Stimulated activated effector memory CD8-positive, alpha-beta T cell treated with anti-CD3 and anti-CD28 coated beads, Interleukin-12 subunit alpha, Interleukin-12 subunit beta, amount 100 ng/mL, for 72 hours (primary cell): ENCODE results near the gene BCL11B.
A peak's percentile ranks its signal among the peaks of the same experiment; 100 is the strongest.

ENCODE experiments used
- ATAC-seq: fragments of 150-1000 bp; cut with Tn5 transposase; 2 replicates; pipeline ENCODE4 v1.10.0; 2021
- DNase-seq, 2 donors: peaks; one replicate each; pipeline ENCODE4 v3.0.0; 2021 to 2022; ENCODE audit warnings: low spot score in 2 of 2
- H3K27ac Mint-ChIP-seq: one replicate; pipeline ENCODE4 v1.8.0; 2022; ENCODE audit warnings: mild to moderate bottlenecking, mixed read lengths
- H3K36me3 Mint-ChIP-seq: one replicate; pipeline ENCODE4 v1.8.0; 2022; ENCODE audit warnings: mild to moderate bottlenecking, mixed read lengths
- H3K4me1 Mint-ChIP-seq: one replicate; pipeline ENCODE4 v1.8.0; 2022; ENCODE audit warnings: mixed read lengths
- H3K4me3 Mint-ChIP-seq: one replicate; pipeline ENCODE4 v1.8.0; 2022; ENCODE audit warnings: mild to moderate bottlenecking, mixed read lengths
- H3K9me3 Mint-ChIP-seq: one replicate; pipeline ENCODE4 v1.8.0; 2022; ENCODE audit warnings: mixed read lengths

The BCL11B gene

DNA sequence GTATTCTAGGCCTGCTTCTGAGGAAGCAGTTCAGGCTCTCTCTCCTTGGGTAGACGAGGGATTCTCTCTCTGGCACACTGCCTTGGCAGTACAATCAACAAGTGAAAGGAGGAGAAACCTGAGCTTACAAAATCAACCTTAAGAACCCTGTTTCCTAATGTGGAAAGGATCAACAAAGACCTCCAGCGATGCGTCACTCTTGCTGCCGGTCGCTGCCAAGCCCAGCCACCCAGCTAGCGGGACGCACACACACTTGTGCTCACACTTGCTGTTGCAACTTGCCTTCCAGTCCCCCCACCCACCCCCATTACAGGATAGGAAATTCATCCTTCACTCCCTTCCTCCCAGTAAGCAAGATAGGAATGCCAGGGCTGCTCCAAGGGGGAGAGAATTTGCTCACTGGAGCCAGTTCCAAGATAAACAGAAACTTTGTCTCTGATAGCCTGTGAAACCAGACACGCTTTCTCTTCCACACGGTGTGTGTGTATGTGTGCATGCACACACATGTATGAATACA is 144.3 kb downstream of the BCL11B start:
- peak in 1 of 2 donors; percentile 26 for DNase-seq
- Mint-ChIP-seq H3K4me3 (no peak overlapping the region), H3K9me3 (no peaks in the 10 kb centered on the region), H3K27ac (peak overlapping the region; percentile 63), H3K36me3 (no peaks in the 10 kb centered on the region), H3K4me1 (peaks cover 29% of the 10 kb centered on the region)
- no peak for ATAC-seq

DNA sequence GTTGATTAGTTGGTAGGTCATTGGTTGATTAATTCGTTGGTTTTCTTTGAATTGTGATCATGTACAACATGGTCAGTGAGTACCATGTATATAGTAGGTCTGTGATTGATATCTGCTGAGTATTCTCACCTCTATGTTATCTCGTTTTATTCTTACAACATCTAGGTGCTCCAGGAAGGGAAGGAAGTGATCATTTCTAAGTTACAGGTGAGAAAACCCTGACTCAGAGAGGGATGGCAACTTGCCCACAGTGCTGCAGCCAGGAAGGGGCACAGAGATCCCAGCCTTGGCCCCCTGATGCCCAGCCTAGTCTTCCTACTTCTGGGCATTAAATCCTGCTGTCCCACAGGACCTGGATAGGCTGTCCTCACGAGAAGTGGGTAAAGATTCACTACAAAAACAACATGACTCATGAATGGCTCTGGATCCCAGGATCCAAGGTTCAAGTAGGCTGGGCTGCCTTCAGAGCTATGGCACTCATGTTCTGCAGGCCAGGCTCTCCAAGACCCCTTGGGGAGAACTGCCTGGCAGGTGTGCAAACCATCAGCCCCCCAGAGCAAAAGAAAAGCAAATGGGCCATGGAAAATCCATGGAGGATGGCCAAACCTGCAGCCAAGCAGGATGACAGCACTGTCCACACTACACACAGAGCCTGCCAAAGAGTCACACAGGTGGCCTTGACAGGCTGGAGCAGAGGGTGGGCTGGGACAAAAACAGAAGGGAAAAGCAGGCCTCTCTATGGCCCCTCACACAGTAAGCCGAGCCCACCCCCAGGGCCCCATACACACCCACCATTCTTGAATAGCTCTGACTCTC is 146.2 kb downstream of the BCL11B start:
- Mint-ChIP-seq H3K4me1 (peaks cover 29% of the 10 kb centered on the region), H3K27ac (peak overlapping the region; percentile 52), H3K36me3 (no peaks in the 10 kb centered on the region), H3K4me3 (no peak overlapping the region), H3K9me3 (no peaks in the 10 kb centered on the region)
- DNase-seq (peak in 1 of 2 donors; percentile 23), ATAC-seq (no peak)

DNA sequence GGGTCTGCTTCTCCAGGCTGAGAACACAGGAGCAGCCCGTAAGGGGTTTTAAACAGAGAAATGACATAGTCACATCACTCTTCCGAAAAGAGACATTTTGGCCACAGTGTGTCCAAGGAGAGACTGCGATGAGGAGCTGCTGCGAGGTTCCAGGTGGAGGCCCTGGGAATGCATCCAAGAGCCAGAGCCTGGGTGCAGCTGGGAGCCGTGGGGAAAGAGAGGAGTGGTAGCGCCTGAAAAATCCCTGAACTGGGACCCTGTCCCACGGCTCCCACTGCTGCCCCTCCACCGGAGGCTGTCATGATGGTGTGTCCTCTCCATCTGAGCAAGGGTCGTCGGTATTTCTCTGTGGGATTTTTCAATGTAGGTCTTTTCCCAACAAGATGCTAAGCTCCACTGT is 146.9 kb downstream of the BCL11B start:
- H3K4me3 Mint-ChIP-seq = no peak overlapping the region
- peak overlapping the region; percentile 52 for H3K27ac Mint-ChIP-seq
- ATAC-seq (no peak), DNase-seq (peak in 1 of 2 donors; percentile 26)
- no peaks in the 10 kb centered on the region for H3K9me3 Mint-ChIP-seq
- H3K36me3 Mint-ChIP-seq = no peaks in the 10 kb centered on the region
- H3K4me1 Mint-ChIP-seq = peaks cover 27% of the 10 kb centered on the region

DNA sequence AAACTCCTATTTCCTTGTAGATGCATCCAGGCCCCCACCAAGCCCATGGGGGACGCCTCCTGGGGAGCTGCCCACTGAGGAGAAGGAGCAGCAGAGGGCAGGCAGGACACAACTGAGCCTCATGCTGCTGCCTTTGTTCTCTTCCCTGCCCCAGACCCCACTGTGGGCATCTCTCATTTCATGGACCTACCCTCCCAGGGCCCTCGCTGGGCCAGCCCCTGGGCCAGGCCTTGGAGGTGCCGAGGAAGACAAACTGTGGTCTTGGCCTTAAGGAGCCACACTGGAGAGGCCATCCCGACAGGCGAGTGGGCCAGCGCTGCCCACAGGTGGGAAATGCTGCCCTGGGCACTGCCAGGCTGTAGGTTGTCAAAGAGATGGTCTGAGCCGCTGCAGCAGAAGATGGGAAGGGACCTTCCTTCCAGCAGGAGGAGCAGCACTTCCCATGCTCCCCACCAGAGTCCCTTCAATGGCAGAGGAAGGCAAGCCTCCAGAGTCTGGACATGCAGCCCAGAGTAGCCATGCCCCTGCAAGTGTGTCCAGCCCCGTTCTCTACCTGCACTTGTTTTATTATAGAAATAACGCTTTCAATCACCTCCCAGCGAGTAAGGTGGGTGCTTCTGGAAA is 147.4 kb downstream of the BCL11B start:
- H3K36me3 Mint-ChIP-seq = no peaks in the 10 kb centered on the region
- H3K9me3 Mint-ChIP-seq = no peaks in the 10 kb centered on the region
- ATAC-seq = no peak
- peak in 1 of 2 donors; percentile 38 for DNase-seq
- H3K27ac Mint-ChIP-seq = peak overlapping the region; percentile 52
- H3K4me1 Mint-ChIP-seq = peaks cover 22% of the 10 kb centered on the region
- no peak overlapping the region for H3K4me3 Mint-ChIP-seq

DNA sequence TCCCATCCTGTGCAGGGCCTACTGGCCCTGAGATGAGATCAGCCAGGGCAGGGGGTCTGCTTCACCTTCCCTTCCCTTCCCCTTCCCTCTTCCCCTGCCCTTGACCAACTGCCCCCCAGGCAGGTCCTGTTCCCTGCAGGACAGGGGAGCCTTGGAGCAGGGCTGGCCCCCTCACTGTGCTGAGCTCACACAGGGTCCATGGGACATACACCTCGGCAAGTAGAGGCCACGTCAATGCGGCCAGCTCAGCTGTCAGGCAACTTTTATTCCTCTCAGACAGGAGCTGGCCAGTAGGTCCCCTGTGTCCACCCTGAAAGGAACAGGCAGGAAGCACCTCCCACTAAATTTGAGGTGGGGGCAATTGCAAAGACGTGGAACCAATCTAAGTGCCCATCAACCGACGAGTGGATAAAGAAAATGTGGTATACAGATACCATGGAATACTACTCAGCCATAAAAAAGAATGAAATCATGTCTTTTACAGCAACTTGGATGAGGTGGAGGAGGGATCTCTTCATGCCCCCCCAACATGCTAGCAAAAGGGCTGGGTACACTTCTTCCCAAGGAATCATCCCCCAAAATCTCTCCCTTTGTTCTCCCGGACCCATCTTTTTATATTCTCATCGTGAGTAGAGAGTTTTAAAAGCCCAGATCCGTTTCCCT is 148.7 kb downstream of the BCL11B start:
- Mint-ChIP-seq H3K4me1 (peaks cover 14% of the 10 kb centered on the region), H3K9me3 (no peaks in the 10 kb centered on the region), H3K4me3 (no peak overlapping the region), H3K27ac (no peak overlapping the region), H3K36me3 (no peaks in the 10 kb centered on the region)
- DNase-seq (peak in 1 of 2 donors; percentile 15), ATAC-seq (no peak)

DNA sequence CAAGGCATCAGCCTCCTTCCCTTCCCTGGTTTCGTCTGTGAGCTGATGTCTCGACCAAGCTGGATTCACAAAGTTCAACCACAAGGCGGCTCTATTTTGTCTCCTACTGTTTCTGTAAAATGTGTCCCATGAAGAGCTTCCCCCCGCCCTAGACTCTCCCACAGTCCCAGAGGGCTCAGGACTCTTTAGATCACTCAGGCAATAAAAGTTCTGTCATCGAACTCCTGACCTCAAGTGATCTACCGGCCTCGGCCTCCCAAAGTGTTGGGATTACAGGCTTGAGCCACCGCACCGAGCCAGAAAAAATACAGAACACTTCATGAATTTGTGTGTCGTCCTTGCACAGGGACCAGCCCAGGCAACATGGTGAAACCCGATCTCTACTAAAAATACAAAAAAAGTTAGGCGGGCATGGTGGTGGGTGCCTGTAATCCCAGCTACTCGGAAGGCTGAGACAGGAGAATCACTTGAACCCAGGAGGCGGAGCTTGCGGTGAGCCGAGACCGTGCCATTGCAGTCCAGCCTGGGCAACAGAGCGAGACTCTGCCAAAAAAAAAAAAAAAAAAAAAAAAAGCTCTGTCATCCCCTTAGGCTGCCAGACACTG is 149.4 kb downstream of the BCL11B start:
- Mint-ChIP-seq H3K4me3 (no peak overlapping the region), H3K9me3 (no peaks in the 10 kb centered on the region), H3K4me1 (peaks cover 21% of the 10 kb centered on the region), H3K36me3 (no peaks in the 10 kb centered on the region), H3K27ac (no peak overlapping the region)
- peak in 1 of 2 donors; percentile 28 for DNase-seq
- no peak for ATAC-seq

DNA sequence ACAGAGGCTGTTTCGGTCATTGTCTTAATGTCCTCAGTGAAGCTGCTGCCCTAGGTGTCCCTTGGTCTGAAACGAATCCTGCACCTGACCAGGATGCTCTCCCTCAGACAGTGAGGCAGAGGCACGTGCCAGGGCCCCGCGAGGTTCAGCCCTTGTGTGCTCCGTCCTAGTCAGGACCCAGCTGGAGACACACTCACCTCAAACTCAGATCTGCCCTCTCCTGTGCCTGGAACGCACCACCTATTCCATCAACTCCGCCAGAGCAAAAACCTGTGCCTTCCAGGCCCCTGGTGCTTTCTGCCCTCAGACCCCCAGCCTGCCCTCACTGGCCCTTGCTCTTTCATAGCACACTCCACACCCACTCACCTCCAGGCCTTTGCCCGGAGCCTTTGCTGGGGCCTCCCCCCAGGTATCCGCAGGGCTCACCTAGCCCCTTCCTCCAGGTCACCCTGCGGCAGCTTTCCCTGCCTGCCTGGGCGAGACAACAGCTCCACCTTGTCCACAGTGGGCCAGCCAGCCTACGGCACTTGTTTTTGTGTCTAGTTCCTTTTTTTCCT is 150.6 kb downstream of the BCL11B start:
- no peak overlapping the region for H3K27ac Mint-ChIP-seq
- ATAC-seq = no peak
- H3K4me3 Mint-ChIP-seq = no peak overlapping the region
- peak in 1 of 2 donors; percentile 41 for DNase-seq
- H3K36me3 Mint-ChIP-seq = no peaks in the 10 kb centered on the region
- peaks cover 23% of the 10 kb centered on the region for H3K4me1 Mint-ChIP-seq
- no peaks in the 10 kb centered on the region for H3K9me3 Mint-ChIP-seq

DNA sequence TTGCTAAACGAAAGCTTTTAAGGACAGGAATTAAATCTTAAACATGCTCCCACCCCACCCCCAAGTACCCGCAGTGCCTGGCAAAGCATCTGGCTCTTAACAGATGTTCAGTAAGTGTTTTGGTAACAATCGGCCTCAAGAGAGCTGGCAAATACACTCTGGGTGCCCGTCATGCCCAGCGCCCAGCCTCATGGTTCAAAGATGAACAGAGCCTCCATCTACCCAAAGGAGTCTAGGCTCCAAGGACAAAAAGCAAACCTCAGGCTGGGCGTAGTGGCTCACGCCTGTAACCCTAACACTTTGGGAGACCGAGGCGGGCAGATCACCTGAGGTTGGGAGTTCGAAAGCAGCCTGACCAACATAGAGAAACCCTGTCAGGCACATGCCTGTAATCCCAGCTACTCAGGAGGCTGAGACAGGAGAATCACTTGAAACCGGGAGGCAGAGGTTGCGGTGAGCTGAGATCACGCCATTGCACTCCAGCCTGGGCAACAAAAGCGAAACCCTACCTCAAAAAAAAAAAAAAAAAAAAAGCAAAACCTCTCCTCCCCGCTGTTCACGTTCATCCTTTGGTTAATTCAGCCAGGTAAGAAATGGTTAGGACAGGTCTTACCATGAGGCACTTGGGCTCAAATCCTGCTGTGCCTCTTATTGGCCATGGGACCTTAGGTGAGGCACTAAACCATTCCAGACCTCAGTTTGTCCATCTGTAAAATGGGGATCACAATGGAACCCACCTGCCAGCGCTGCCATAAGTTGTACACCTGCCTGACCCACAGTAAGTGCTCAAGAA is 151.3 kb downstream of the BCL11B start:
- H3K4me1 Mint-ChIP-seq = peaks cover 18% of the 10 kb centered on the region
- DNase-seq (no peak), ATAC-seq (no peak)
- no peaks in the 10 kb centered on the region for H3K9me3 Mint-ChIP-seq
- H3K27ac Mint-ChIP-seq = no peak overlapping the region
- H3K36me3 Mint-ChIP-seq = no peaks in the 10 kb centered on the region
- H3K4me3 Mint-ChIP-seq = no peak overlapping the region

DNA sequence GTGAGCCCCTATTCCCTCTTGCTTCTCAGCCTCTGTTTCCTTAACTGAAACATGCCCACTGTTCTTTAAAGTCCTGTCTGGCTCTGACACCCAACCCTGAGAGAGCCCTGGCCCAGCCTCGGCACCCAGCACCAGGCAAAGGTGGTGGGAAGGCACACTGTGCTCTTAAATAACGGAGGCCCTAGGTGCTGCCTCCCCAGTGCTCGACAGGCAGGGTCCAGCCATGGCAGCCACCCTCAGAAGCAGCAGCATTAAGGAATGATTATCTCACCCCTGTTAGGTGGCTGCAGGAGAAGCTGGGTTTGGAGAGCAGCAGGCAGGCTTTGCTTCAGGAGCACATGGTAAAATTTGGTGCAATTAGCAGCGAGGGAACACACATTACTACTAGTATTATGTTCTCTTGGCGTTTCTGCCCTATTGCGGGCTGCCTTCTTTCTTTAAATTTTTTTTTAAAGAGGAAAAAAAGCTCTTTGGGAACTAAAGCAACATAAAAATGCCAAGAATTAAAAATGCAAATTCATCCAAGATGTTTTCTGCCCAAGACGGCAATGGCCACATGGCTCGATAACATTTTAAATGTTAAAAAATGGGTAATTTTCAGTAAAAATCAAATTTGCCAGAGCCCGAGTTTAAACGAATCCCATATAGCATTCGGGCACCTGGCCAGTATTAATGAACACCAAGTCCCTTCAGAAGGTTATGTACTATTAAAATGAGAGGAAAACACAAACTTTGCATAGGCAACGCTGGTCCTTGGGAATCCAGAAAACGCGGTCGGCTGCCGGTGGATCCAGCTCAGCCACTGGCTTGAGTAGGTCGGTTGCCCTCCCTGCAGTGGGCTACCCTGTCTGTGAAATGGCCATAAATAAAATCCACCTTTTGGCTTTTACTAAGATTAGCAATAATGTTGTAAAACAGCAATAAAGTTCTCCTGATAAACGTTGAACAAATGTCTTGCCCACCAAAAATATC is 152.2 kb downstream of the BCL11B start:
- H3K27ac Mint-ChIP-seq = no peak overlapping the region
- no peak overlapping the region for H3K4me3 Mint-ChIP-seq
- H3K36me3 Mint-ChIP-seq = no peaks in the 10 kb centered on the region
- peaks cover 2% of the 10 kb centered on the region for H3K9me3 Mint-ChIP-seq
- ATAC-seq (no peak), DNase-seq (peak in 1 of 2 donors; percentile 20)
- peaks cover 9% of the 10 kb centered on the region for H3K4me1 Mint-ChIP-seq
